WI38 (cell line): ENCODE measurements around the gene OR5H15.
"Not testable (repeated sequence)": the region's sequence is repeated elsewhere in the genome, so short reads cannot be mapped to it uniquely, and the experiment has no call there.

Experiments used
- H3K4me3 ChIP-seq: 2 replicates; pipeline ENCODE4 v1.5.1; 2011; ENCODE audit warnings: low read depth, mild to moderate bottlenecking, control low read depth, low read length
- CTCF ChIP-seq: IDR thresholded peaks from 2 replicates; pipeline ENCODE4 v1.5.1; 2012; ENCODE audit warnings: low read depth, mild to moderate bottlenecking, control low read depth, low read length

Gene OR5H15

DNA sequence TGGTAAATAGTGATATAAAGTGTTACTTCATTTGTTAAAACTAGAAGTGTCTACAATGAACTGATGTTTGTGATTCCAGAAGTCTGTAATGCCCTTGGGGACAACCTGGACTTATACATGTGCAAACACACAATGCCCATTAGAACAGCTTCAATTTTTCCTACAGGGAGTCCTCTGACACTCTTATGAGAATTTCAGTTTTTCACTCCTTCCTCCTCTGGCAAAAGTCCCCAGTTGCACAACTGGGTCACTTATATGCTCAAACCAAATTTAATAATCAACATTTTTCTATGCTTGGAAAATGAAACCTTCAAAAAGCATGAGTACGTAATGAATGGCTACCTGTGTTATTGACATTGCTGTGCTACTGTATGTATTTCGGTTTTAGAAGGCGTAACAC, at the start of gene OR5H15:
Gene OR5H15, plus strand, starts transcription at position 301 of the 400 bp plus-strand sequence. CDS start 2,004 bp downstream, outside the sequence.
- TF ChIP-seq CTCF = no peak

GRCh38 chr3:98130421-98130820, 36.1 kb upstream of the OR5H15 start, which contains the start of gene OR5H1:
Gene OR5H1, plus strand, starts transcription at chr3:98130721. Its CDS starts 1,977 bp downstream, at chr3:98132698.
- no peak for TF ChIP-seq CTCF
- no peak within 1 kb of the TSS for H3K4me3 ChIP-seq

More for the DNA sequence above, at the start of gene OR5H15:
- no peak within 1 kb of the TSS for H3K4me3 ChIP-seq

DNA sequence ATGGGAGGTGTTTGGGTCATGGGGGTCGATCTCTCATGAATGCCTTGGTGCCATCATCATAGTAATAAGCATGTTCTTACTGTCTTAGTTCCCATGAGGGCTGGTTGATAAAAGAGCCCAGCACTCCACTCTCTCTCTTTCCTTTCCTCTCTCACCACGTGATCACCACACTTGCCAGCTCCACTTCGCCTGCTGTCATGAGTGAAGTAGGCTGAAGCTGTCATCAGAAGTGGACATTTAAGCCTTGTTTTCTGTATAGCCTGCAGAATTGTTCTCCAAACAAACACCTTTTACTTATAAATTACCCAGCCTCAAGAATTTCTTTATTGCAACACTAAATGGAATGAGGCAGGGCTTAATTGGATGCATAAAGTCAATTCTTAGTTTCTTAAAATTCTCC, 29.9 kb upstream of the OR5H15 start:
- no peak for TF ChIP-seq CTCF
- no peak overlapping the region for H3K4me3 ChIP-seq

GRCh38 chr3:98137826-98138557, 28.5 kb upstream of the OR5H15 start:
- H3K4me3 ChIP-seq = not testable (repeated sequence)

DNA sequence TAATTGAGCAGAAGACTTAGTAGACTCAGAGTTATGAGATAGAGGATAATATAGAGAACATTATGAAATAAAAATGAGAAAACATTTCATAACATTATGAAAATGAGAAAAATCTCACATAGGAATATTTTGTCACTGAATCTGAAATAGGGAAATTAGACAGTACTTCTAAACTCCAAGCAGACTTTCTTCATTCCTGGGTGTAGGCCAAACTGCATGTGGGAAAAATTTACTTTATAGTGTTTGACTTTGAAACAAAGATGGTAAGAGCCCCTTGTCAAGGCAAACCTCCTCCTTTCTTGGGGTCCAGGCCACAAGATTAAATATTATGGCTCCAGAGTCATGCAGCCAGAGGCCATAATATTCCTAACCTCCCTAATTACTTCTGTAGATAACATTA, 26.0 kb upstream of the OR5H15 start:
- no peak overlapping the region for H3K4me3 ChIP-seq
- TF ChIP-seq CTCF = no peak

- no peak within 1 kb of the TSS for H3K4me3 ChIP-seq
- no peak for TF ChIP-seq CTCF
These were observed 19.3 kb upstream of the OR5H15 start, which contains the start of gene OR5H14 for GRCh38 chr3:98147179-98147578. Gene OR5H14, plus strand, starts transcription at chr3:98147479. Its CDS starts 1,907 bp downstream, at chr3:98149386.

GRCh38 chr3:98148751-98149150, 17.7 kb upstream of the OR5H15 start:
- no peak for TF ChIP-seq CTCF
- H3K4me3 ChIP-seq = no peak overlapping the region

DNA sequence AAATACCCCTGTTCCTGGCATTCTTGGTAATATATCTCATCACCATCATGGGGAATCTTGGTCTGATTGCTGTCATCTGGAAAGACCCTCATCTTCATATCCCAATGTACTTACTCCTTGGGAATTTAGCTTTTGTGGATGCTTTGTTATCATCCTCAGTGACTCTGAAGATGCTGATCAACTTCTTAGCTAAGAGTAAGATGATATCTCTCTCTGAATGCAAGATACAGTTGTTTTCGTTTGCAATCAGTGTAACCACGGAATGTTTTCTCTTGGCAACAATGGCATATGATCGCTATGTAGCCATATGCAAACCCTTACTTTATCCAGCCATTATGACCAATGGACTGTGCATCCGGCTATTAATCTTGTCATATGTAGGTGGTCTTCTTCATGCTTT, 17.0 kb upstream of the OR5H15 start:
- not testable (repeated sequence) for H3K4me3 ChIP-seq
